ENCODE results near the gene SGPP2.

DNA sequence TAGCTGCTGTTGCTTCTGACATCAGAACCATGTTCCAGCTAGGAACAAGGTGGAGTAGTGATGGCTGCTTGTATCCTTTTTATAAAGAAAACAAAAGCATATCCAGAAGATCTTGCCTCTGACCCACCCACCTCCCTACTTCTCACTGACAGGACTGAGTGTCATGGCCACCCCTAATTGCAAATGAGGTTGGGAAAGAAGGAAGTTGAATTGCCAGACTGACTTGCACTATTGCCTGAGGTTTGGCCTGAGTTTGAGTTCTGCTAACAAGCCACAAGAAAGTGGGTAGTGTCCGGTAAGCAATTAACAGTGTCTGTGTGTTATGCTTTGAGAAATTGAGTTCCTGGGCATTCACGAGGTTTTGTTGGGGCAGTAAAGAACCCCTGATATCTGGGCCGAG is 22.8 kb downstream of the SGPP2 start:
- TF ChIP-seq, protein P1, sequence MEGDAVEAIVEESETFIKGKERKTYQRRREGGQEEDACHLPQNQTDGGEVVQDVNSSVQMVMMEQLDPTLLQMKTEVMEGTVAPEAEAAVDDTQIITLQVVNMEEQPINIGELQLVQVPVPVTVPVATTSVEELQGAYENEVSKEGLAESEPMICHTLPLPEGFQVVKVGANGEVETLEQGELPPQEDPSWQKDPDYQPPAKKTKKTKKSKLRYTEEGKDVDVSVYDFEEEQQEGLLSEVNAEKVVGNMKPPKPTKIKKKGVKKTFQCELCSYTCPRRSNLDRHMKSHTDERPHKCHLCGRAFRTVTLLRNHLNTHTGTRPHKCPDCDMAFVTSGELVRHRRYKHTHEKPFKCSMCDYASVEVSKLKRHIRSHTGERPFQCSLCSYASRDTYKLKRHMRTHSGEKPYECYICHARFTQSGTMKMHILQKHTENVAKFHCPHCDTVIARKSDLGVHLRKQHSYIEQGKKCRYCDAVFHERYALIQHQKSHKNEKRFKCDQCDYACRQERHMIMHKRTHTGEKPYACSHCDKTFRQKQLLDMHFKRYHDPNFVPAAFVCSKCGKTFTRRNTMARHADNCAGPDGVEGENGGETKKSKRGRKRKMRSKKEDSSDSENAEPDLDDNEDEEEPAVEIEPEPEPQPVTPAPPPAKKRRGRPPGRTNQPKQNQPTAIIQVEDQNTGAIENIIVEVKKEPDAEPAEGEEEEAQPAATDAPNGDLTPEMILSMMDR (IDR thresholded peaks at IDR 0.05) = no peak
- TF ChIP-seq ZFX (IDR thresholded peaks at IDR 0.05; ENCODE audit: borderline replicate concordance) = no peak

Data from 22Rv1 (cell line).